Limb (tissue), 2 donors: Measurements from ENCODE around the gene AKNA.
"Not testable (repeated sequence)": the region's sequence is repeated elsewhere in the genome, so short reads cannot be mapped to it uniquely, and the experiment has no call there.

Source experiments
- DNase-seq, 2 donors: peaks; one replicate each; pipeline ENCODE4 v3.0.0-alpha.2; 2016; ENCODE audit errors: extremely low spot score in 2 of 2

Gene AKNA

DNA sequence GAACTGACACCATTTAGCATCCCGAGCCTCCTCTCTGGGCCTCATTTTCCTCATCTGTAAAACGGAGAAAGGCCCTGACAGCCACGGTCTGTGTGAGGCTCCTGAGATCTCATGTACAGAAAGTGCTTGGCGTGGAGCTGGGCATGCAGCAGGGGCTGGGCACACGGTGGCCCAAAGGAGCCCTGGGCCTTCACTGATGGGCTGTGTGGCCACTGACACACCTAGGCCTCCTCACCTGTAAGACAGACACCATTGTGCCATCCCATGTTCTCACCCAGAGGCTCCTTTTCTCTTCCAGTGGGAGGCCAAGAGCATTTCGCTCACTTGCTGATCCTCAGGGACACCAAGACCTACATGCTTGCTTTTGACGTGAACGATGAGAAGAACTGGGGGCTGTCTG, 63.3 kb downstream of the AKNA start:
- no peak for DNase-seq

DNA sequence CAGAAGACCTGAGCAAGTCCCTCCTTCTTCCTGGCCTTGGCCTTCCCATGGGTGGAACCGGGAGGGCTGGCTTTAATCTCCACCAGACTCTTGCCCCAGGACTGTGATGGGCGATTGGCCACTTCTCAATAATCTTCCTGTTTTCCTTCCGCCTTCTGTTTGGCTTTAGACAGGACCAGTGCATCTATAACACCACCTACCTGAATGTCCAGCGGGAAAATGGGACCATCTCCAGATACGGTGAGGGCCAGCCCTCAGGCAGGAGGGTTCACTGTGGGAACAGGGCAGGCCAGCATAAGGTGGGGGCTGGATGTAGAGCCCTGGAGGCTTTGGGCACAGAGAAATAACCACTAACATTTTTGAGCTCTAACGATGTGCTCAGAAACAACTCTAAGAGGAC, 63.9 kb downstream of the AKNA start:
- not testable (repeated sequence) for DNase-seq

DNA sequence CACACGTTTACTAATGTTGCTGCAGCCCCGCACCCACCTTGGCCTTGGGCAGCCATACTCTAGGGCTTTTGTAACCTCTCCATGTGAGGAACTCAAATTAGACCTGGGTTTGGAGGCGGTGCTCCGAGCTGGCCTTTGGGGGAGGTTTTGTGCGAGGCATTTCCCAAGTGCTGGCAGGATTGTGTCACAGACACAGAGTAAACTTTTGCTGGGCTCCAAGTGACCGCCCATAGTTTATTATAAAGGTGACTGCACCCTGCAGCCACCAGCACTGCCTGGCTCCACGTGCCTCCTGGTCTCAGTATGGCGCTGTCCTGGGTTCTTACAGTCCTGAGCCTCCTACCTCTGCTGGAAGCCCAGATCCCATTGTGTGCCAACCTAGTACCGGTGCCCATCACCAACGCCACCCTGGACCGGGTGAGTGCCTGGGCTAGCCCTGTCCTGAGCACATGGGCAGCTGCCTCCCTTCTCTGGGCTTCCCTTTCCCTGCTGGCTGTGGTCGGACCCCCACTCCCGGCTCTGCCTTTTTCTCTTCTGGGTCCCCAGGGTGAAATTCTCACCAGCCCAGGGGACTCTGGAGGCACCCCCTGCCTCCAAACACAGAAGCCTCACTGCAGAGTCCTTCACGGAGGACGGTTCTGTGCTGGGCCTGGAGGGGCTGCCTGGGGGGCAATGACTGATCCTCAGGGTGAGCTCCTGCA, 64.8 kb downstream of the AKNA start, which contains the start of gene ORM1:
Gene ORM1, plus strand, starts transcription at position 268 of the 701 bp plus-strand sequence. Its CDS starts 36 bp downstream, at position 304.
- DNase-seq: not testable (repeated sequence)

DNA sequence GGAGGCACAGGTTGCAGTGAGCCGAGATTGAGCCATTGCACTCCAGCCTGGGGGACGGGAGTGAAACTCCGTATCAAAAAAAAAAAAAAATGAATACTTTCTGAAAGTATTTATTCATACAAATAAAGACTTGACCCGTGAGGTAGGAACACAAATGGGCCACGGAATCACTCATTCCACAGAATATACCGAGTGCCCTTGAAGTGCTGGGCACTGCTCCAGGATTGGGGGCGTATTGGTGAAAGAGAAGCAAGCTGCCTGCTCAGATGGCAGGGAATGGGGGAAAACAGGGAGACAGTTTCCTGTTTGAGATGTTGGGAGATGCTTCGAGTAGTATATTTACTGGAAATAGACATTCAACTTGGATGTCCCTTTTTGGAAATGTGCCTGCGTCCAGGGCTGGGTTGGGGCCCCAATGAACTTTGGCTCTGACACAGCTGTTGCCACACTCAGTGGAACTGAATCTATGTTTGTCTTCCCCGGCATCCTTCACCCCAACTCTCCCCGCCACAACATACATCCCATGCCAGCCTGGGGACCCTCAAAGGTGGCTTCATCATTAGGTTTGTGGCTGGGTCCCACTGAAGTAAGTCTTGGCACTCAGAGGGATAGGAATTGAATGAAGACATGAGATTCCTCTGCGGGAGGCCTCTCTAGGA, 65.5 kb downstream of the AKNA start:
- DNase-seq: not testable (repeated sequence)

DNA sequence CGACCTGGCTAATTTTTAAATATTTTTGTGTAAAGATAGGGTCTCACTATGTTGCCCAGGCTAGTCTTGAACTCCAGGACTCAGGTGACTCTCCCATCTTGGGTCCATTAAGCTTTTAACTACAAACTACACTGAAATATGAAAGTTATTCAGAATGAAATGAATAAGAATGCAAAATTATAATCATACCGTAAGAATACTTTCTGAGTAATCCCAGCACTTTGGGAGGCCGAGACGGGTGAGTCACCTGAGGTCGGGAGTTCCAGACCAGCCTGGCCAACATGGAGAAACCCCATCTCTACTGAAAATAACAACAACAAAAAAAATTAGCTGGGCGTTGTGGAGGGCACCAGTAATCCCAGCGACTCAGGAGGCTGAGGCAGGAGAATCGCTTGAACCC, 66.0 kb downstream of the AKNA start:
- no peak for DNase-seq

DNA sequence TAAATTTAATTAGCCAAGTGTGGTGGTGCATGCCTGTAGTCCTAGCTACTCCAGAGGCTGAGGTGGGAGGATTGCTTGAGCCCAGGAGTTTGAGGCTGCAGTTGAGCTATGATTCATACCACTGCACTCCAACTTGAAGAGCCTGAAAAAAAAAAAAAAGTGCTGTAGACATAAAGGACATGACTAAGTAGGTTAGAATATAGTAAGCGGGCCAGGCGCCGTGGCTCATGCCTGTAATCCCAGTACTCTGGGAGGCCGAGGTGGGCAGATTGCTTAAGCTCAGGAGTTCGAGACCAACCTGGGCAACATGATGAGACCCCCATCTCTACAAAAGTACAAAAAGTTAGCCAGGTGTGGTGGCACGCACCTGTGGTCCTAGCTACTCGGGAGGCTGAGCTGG, 67.1 kb downstream of the AKNA start:
- DNase-seq: not testable (repeated sequence)

DNA sequence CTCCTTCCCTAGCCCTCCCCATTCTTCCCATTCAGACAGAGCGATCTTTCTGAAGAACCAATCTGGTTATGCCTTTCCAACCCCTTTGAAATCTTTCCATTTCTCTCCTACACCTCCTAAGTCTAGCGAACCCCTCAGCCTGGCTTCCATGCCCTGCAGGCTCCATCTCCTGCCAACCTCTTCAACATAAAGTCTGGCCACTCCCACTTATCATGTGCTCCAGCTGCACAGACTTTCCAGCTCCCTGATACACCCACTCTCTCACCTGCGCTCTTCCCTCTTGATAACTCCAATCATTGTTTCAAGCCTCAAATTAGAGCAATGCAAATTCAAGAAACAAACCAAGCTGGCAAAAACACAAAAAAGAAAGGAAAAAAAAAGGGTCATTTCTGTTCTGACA, 68.6 kb downstream of the AKNA start:
- DNase-seq: no peak

DNA sequence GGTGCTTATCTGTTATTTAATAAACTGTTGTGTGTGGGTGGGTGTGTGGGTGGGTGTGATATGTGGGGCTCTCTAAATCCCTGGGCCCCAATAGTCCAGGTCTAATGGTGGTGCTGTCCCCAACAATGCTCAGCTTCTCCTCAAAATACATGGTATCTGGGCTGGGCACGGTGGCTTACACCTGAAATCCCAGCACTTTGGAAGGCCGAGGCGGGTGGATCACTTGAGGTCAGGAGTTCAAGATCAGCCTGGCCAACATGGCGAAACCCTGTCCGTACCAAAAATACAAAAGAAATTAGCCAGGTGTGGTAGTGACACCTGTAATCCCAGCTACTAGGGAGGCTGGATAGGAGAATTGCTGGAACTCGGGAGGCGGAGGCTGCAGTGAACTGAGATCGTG, 69.4 kb downstream of the AKNA start:
- DNase-seq: no peak

DNA sequence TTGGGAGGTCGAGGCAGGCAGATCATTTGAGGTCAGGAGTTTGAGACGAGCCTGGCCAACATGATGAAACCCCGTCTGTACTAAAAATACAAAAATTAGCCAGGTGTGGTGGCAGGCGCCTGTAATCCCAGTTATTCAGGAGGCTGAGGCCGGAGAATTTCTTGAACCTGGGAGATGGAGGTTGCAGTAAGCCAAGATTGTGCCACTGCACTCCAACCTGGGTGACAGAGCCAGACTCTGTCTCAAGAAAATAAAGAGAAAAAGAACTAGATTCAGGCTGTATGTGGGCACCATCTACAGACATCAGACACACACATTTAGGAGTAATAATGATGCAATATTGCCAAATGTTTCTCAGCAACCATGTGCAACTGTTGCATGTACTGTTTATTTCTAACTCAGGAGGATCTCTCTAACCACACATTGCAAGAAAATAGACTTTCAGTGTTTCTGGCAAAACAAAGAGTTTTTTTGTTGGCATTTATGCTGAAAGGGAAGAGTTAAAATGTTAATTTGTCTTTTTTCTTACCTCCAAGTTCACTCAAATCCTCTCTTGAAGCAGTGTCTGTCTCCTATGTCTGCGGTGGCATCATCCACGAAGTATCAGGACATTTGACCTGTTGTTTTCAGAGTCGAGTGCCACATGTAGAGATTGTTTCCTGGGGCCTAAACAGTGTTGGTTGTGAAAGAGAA, 70.0 kb downstream of the AKNA start:
- DNase-seq: no peak

DNA sequence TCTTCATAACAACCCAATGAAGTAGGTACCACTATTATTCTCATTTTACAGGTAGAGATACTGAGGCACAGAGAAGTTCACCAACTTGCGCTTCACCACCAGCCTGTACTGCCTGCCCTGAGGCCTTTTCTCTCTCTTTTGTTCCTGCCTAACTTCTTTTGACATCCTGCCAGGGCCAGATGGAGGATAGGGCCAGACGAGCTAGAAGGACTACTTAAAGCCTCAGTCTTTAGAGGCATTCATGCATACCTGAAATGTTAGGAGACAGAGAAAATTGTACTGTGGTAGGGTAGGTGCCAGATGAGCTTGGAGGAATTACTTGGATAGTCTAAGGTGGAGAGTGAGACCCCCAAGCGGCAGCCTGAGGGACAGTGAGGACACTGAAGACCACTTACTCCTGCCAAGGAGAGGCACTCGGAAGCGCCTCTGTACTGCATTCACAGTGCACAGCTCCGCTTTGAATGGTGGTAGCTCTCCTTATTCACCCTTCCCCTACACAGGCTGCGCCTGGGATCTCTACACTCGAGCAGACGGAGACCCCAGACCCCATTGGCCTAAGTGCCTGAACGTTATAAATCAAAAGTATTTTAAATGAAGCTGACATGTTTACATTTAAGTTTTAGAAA, 71.1 kb downstream of the AKNA start:
- peak in 1 of 2 donors; percentile 24 for DNase-seq

DNA sequence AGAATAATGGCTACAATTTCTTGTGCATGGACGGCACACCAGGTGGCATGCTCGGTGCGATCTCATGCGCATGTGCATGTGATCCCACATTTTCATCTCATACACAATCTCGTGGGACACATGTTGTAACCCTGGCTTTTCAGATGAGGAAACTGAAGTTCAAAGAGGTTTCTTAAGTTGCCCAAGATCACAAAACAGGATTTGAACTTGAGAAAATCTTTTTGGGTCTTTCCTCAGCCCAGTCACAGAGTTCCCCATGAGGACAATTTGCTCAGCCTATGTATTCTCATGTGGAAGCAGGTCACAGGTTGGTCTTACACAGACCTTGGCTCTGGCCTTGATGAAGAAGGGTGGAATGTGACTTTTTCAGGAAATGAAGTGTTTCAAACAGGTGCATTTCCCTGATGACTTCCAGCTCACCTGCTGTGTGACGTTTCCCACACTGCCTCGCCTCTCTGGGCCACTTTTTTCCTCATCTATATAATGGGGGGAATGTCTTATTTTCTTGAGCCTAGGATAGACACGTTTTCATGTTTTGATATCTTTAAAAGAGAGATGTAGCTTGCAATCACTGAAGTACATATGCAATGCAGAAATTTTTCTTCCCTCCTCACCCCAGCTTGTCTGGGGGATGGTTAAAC, 71.9 kb downstream of the AKNA start:
- DNase-seq: no peak

DNA sequence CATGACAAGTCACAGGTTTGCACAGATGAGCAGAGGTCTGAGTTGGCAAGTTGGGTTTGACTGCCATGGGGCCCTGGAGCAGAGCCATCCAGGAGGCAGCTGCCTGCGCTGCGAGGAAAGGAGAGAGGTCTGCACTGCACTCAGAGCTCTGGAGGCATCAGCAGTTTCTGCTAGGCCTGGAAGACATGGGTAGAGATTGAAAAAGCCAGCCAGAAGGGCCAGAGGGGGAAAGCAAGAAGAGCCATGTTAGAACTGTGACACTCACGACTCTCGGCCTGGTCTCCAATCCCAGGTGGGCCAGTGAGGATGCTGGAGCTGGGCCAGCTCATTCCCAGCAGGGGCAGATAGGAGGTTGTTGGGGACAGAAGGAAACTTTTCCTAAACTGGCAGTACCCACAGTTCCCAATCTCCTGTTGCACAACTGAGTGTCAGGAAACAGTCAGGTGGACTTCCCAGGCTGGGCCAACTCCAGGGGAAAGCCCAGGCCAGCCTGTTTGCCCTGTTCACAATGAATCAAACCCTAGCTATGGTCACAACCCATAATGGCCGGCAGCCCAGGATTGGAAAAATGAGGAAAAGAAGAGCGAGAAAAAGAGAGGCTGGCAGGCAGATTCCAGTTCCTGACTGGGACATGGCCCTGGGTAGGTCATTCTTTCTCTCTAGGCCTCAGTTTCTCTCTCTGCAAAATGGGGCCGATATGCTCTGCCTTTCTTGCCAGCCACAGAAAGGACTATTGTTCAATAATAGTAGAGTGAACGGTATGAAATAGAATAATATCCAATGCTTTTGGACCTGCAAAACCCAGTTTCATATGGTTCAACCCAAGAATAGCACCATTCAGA, 72.7 kb downstream of the AKNA start:
- DNase-seq: peak in 1 of 2 donors; percentile 24

DNA sequence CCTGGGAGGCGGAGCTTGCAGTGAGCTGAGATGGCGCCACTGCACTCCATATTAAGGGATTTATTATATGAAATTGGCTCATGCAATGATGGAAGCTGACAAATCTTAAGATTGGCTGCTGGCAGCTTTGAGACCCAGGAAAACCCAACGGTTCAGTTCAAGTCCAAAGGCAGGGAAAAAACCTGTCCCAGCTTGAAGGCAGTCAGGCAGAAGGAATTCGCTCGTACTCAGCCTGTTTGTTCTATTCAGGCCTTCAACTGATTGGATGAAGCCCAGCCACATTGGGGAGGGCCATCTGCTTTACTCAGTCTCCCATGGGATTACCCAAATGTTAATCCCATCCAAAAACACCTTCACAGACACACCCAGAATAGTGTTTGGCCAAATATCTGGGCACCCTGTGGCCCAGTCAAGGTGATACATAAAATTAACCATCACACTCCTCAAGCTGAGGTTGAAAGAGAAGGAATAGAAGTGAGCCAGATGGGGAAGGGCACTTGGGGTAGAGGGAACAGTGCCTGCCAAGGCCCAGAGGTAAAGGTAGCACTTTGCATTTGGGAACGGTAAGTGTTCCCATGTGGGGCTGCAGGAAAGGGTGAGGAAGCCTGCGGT, 73.4 kb downstream of the AKNA start:
- peak in 1 of 2 donors; percentile 5 for DNase-seq

DNA sequence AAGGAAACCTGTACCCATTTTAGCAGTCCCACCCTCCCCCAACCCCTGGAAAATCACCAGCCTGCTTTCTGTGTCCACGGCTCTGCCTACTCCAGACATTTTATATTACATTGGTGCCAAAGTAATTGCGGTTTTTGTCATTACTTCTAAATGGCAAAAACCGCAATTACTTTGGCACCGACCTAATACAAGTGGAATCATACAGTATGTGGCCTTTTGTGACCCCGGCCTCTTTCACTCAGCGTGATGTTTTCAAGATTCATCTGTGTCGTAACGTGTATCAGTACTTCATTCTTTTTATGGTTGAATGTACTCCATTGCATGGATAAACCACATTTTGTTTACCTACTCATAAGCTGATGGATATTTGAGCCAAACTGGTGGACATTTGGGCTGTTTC, 74.6 kb downstream of the AKNA start:
- no peak for DNase-seq

DNA sequence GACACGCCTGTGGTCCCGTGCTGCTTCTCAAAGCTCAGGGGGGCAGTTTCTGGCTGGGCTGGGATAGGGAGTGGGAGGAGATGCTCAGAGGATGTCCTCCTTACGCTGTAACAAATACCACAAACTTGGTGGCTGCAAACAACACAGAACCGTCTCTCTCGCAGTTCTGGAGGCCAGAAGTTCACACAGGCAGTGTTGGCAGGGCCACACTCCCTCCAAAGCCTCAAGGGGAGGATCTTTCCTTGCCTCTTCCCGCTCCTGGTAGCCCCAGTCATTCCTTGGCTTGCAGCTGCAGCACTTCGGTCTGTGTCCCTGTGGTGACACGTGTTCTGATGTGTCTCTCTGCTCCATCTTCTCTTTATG, 75.3 kb downstream of the AKNA start:
- DNase-seq: no peak

DNA sequence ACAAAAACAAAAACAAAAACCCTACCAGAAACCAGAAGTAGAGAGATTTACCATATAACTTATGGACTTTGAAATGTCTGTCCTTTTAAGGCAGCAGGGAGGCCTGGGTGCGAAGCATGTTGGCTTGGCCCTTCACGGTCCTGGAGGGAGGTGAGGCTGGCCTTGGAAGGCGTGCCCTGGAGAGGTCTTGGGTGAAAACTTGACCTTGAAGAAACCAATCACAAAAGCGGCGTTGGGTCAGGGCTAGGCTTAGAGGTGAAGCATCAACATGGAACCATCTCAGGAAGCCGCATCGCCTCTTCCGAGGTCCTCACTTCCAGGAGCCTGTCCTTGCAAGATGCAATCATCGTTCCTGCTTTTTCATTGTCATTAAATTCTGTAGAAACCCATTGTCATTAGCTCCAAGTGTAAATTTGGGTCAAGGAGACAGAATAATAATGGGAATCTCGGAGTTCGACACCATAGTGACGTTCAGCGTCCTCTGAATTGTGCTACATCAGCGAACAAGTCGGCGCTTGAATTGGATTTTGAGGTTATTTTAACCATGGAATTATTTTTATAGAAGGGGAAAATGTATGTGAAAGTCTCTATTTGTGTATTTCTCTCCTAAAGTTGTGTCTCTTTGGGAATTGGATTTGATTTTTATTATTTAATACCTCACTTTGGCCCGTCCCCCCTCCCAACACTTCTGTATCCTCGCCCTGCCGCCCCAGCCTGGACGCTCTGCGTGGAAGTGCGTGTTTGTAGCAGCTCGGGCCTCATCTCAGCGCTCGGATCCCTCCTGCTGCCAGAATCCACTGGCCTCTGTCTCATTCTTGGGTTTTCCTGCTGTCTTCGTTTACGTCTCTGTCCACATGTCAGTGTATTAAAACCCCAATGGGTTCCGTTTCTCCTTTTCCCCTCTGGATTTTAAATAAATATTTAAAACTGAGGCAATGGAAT, 75.9 kb downstream of the AKNA start:
- no peak for DNase-seq

DNA sequence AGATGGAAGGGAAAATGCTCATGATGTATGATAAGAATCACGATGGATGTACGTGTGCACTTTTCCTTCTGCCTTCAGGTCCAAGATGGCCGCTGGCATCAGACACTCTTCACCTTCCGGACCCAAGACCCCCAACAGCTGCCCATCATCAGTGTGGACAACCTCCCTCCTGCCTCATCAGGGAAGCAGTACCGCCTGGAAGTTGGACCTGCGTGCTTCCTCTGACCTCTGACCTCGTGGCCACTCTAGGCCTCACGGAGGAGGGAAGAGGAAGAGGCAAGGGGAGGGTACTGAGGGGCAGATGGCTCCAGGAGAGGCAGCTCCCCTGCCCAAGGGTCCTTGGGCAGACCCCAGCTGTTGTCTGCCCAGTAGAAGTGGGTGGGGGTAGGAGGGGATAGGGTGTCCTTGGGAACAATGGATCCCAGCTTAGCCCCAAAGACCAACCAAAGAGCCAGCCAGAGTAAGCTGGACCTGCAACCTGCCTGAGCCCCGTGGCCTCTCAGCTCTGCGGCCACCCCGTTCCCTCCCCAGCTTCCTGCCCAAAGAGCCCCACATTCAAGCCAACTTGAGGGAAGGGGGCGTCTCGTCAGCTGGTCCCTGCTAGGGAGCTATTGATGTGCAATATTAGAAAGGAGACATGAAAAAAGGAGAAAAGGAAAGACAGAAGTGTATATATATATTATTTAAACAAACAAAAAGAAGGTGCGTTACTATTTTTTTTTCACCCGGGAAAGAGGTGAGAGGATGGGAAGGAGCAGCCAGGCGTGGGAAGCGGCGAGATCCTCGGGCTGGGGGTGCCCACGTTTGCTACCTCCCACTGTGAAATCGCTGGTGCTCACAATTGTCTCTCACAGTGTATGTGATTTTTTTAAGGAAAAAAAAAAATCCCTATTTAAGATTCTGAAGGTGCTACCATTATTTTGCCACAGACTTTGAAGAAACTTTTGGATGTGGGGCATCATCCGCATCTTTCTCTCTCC, 77.0 kb downstream of the AKNA start:
- DNase-seq: no peak

DNA sequence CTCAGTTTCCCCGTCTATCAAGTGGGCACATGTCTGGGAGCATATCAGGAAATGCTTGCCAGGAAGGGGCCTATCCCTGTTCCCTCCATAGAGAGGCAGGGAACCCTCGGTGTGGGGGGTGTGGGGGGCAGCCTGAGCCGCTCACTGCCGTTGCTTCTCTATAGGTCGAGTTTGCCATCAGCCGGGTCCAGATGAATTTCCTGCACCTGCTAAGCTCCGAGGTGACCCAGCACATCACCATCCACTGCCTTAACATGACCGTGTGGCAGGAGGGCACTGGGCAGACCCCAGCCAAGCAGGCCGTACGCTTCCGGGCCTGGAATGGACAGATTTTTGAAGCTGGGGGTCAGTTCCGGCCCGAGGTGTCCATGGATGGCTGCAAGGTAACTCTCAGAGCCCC, 78.7 kb downstream of the AKNA start:
- peak in 1 of 2 donors; percentile 15 for DNase-seq
